GM12891 (cell line): ENCODE data around the gene HDAC4.

ENCODE experiments used
- POLR2A ChIP-seq: IDR thresholded peaks from 2 replicates; pipeline ENCODE4 v1.6.1; 2011; ENCODE audit warnings: low read depth, low read length, control low read depth
- POLR2AphosphoS5 ChIP-seq: IDR thresholded peaks from 2 replicates; pipeline ENCODE4 v1.6.1; 2011; ENCODE audit warnings: low read depth, low read length, control low read depth
- POU2F2 ChIP-seq: IDR thresholded peaks from 2 replicates; pipeline ENCODE4 v1.6.1; 2011; ENCODE audit warnings: low read depth, mild to moderate bottlenecking, control low read depth, low read length, moderate library complexity
- SPI1 ChIP-seq: IDR thresholded peaks from 2 replicates; pipeline ENCODE4 v1.6.1; 2011; ENCODE audit warnings: low read depth, low read length, control low read depth
- TAF1 ChIP-seq: IDR thresholded peaks from 2 replicates; pipeline ENCODE4 v1.6.1; 2011; ENCODE audit warnings: low read depth, low read length, control low read depth

DNA sequence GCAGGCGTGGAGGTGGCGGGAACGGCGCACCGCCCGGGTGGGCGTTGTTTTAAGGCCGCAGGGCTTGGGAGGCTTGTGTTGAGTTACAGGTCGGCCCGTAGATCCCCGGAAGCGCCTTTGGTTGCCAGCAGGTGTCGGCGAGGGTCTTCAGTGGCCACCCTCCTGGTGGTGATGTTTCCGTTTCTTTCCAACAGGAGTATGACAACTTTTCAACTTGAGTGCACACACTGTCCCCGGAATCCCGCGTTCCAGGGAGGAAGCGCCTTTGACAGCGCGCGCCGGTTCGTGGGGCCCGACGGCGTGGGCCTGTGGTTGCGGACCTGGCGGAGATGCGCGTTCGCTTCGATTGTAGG, 1.0 kb upstream of the HDAC4 start:
- no peak for TF ChIP-seq TAF1
- TF ChIP-seq POLR2A, result no peak; the same call in 1 of the 2 replicates
- TF ChIP-seq POLR2AphosphoS5, result no peak
- TF ChIP-seq POU2F2, result no peak
- no peak for TF ChIP-seq SPI1
